ENCODE results near the gene KCNIP4.

Gene KCNIP4

GRCh38 chr4:21242163-21242562 lies 706.4 kb downstream of the KCNIP4 start:
- H3K4me3 ChIP-seq (ENCODE audit: low read depth, low read length): no peak overlapping the region
- TF ChIP-seq CTCF (conservative IDR thresholded peaks at IDR 0.05; ENCODE audit: low read depth, low read length): no peak
- DNase-seq (ENCODE audit: low read depth): no peak

- no peak overlapping the region for H3K4me3 ChIP-seq (ENCODE audit: low read depth, low read length)
- DNase-seq (ENCODE audit: low read depth): no peak
- no peak for TF ChIP-seq CTCF (conservative IDR thresholded peaks at IDR 0.05; ENCODE audit: low read depth, low read length)
Measured at GRCh38 chr4:21226637-21227538, 721.7 kb downstream of the KCNIP4 start.

- no peak overlapping the region for H3K4me3 ChIP-seq (ENCODE audit: low read depth, low read length)
- DNase-seq (ENCODE audit: low read depth): no peak
- no peak for TF ChIP-seq CTCF (conservative IDR thresholded peaks at IDR 0.05; ENCODE audit: low read depth, low read length)
Measured at GRCh38 chr4:21211846-21212245, 736.7 kb downstream of the KCNIP4 start.

GRCh38 chr4:21209860-21210259 lies 738.7 kb downstream of the KCNIP4 start:
- no peak for TF ChIP-seq CTCF (conservative IDR thresholded peaks at IDR 0.05; ENCODE audit: low read depth, low read length)
- H3K4me3 ChIP-seq (ENCODE audit: low read depth, low read length): no peak overlapping the region
- DNase-seq (ENCODE audit: low read depth): no peak

GRCh38 chr4:21205821-21206531 lies 742.6 kb downstream of the KCNIP4 start:
- H3K4me3 ChIP-seq (ENCODE audit: low read depth, low read length): no peak overlapping the region
- no peak for TF ChIP-seq CTCF (conservative IDR thresholded peaks at IDR 0.05; ENCODE audit: low read depth, low read length)
- no peak for DNase-seq (ENCODE audit: low read depth)

- TF ChIP-seq CTCF (conservative IDR thresholded peaks at IDR 0.05; ENCODE audit: low read depth, low read length): no peak
- no peak for DNase-seq (ENCODE audit: low read depth)
- no peak overlapping the region for H3K4me3 ChIP-seq (ENCODE audit: low read depth, low read length)
Measured at GRCh38 chr4:21203416-21203815, 745.2 kb downstream of the KCNIP4 start.

Measured in choroid plexus epithelial cell (primary cell).